ENCODE results near the gene CFAP97. TPM values are rescaled to one million over a fixed set of nuclear protein-coding genes. Genes with fewer than 3 reads are reported as not detected.

Gene CFAP97
- total RNA-seq, 1 donor, result 56.1 TPM

DNA sequence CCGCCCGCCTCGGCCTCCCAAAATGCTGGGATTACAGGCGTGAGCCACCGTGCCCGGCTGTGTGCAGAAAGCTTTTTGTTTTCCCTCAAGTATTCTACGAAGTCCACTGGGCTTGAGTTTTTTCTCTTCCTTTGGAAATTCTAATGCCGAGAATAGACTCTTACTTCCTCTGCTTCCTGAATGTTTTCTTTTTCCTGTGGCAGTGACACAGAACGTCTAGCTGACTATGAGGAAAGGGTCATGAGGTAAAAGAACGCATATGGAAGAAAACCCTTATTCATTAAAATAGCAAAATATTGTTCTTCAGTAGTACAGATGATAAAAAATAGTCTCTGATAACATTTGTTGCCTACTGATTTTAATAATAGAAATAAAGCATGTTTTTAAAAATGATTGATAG, 65.6 kb downstream of the CFAP97 start:
- H3K4me3 ChIP-seq (ENCODE audit: low read depth, low read length), result no peak overlapping the region
- TF ChIP-seq, protein P1, sequence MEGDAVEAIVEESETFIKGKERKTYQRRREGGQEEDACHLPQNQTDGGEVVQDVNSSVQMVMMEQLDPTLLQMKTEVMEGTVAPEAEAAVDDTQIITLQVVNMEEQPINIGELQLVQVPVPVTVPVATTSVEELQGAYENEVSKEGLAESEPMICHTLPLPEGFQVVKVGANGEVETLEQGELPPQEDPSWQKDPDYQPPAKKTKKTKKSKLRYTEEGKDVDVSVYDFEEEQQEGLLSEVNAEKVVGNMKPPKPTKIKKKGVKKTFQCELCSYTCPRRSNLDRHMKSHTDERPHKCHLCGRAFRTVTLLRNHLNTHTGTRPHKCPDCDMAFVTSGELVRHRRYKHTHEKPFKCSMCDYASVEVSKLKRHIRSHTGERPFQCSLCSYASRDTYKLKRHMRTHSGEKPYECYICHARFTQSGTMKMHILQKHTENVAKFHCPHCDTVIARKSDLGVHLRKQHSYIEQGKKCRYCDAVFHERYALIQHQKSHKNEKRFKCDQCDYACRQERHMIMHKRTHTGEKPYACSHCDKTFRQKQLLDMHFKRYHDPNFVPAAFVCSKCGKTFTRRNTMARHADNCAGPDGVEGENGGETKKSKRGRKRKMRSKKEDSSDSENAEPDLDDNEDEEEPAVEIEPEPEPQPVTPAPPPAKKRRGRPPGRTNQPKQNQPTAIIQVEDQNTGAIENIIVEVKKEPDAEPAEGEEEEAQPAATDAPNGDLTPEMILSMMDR (IDR thresholded peaks at IDR 0.05; ENCODE audit: insufficient read depth, low read depth, low read length), result no peak
- no peak for DNase-seq (ENCODE audit: low read depth)

DNA sequence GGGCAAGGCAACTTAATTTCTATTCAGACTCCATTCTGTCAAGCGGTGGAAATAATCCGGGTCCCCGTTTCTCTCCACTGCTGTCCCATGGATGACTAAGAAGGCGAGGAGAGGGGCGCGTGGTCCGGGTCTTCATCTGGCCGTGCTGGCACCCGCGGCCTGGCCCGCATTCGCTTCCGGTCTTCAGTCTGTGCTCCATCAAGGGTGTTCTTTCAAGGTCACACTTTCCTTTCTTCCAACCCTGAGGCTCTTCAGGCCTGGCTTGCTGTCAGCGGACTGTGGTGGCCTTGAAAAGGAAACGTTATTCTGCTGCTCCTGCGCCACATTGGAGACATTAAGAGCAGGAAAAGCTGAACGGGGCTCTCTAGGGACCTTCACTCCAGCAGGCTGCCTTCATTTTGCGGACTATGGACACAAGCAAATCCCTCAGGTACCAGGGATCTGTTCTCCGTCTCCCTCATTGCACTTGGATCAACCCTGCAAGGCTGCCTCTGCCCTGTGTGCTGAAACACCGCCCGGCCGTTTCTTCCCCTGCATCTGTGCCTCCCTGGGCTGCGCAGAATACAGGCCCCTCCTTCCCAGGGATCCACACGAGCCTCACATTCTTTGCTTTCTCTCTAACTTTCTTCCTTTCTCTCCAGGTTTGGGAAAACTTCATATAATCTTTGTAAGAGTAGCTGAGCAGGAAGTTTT, 66.4 kb downstream of the CFAP97 start:
- no peak for DNase-seq (ENCODE audit: low read depth)
- no peak overlapping the region for H3K4me3 ChIP-seq (ENCODE audit: low read depth, low read length)
- TF ChIP-seq, protein P1 (IDR thresholded peaks at IDR 0.05; ENCODE audit: insufficient read depth, low read depth, low read length), result no peak

GRCh38 chr4:185134307-185134869, 69.4 kb downstream of the CFAP97 start:
- TF ChIP-seq, protein P1 (IDR thresholded peaks at IDR 0.05; ENCODE audit: insufficient read depth, low read depth, low read length), result peak; percentile 70
- no peak overlapping the region for H3K4me3 ChIP-seq (ENCODE audit: low read depth, low read length)
- peak; percentile 63 for DNase-seq (ENCODE audit: low read depth)

- TF ChIP-seq, protein P1 (IDR thresholded peaks at IDR 0.05; ENCODE audit: insufficient read depth, low read depth, low read length), result peak; percentile 3
- peak; percentile 16 for DNase-seq (ENCODE audit: low read depth)
- peak overlapping the region; percentile 64 for H3K4me3 ChIP-seq (ENCODE audit: low read depth, low read length)
Measured at GRCh38 chr4:185128272-185129119, 75.3 kb downstream of the CFAP97 start.

- TF ChIP-seq, protein P1 (IDR thresholded peaks at IDR 0.05; ENCODE audit: insufficient read depth, low read depth, low read length), result no peak
- peak overlapping the region; percentile 64 for H3K4me3 ChIP-seq (ENCODE audit: low read depth, low read length)
- peak; percentile 20 for DNase-seq (ENCODE audit: low read depth)
Measured at GRCh38 chr4:185127021-185127925, 76.5 kb downstream of the CFAP97 start.

- TF ChIP-seq, protein P1 (IDR thresholded peaks at IDR 0.05; ENCODE audit: insufficient read depth, low read depth, low read length), result no peak
- DNase-seq (ENCODE audit: low read depth), result no peak
- H3K4me3 ChIP-seq (ENCODE audit: low read depth, low read length), result no peak overlapping the region
Measured at GRCh38 chr4:185124006-185124405, 79.8 kb downstream of the CFAP97 start.

Measured in fibroblast of villous mesenchyme (primary cell).